OCI-LY1 (cell line): ENCODE results near the gene IFITM10.

ENCODE experiments used
- EZH2 ChIP-seq: fragments of 200-600 bp; sonication (generic), shearing (Covaris generic); IDR thresholded peaks from 2 replicates; pipeline ENCODE4 v1.8.0; 2017; ENCODE audit warnings: borderline replicate concordance, mixed run types, mild to moderate bottlenecking, antibody characterized with exemption, low read length, moderate library complexity, mixed read lengths
- TF ChIP-seq, protein P1 (sequence below): fragments of 200-600 bp; sonication (generic), shearing (Covaris generic); IDR thresholded peaks from 2 replicates; pipeline ENCODE4 v1.5.1; 2017; ENCODE audit warnings: mild to moderate bottlenecking, antibody characterized with exemption, low read length, moderate library complexity, mixed read lengths

DNA sequence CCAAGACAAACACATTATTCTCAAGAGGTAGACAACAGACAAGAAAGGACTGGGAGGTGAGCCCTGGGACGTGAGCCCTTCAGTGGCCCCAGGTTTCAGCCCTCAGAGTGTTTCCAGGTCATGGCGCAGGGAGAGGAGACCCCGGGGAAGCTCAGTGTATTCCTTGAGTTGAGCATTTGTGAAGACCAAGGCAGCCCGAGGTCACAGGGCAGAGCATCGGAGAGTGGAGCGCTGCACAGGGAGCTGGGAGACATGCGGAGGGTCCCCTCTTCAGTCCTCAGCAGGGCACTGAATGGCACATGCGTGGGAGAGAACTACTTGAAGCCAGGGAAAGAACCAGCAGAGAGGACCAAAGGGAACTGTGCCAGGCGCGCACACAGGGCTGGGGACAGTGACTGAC lies 41.7 kb downstream of the IFITM10 start:
- TF ChIP-seq, protein P1, sequence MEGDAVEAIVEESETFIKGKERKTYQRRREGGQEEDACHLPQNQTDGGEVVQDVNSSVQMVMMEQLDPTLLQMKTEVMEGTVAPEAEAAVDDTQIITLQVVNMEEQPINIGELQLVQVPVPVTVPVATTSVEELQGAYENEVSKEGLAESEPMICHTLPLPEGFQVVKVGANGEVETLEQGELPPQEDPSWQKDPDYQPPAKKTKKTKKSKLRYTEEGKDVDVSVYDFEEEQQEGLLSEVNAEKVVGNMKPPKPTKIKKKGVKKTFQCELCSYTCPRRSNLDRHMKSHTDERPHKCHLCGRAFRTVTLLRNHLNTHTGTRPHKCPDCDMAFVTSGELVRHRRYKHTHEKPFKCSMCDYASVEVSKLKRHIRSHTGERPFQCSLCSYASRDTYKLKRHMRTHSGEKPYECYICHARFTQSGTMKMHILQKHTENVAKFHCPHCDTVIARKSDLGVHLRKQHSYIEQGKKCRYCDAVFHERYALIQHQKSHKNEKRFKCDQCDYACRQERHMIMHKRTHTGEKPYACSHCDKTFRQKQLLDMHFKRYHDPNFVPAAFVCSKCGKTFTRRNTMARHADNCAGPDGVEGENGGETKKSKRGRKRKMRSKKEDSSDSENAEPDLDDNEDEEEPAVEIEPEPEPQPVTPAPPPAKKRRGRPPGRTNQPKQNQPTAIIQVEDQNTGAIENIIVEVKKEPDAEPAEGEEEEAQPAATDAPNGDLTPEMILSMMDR: no peak
- TF ChIP-seq EZH2: no peak
